HepG2 (cell line): ENCODE data around the gene VARS1. TPM values are rescaled to one million over a fixed set of nuclear protein-coding genes. Genes with fewer than 3 reads are reported as not detected.
A peak's percentile ranks its signal among the peaks of the same experiment; 100 is the strongest.

Experiments
- AGO2 ChIP-seq: fragments of 200-400 bp; formaldehyde crosslinking; optimal IDR thresholded peaks from 2 replicates; pipeline ENCODE3; 2017; ENCODE audit warnings: mild to moderate bottlenecking, low read depth, low read length, moderate library complexity
- CHCHD3 ChIP-seq: sonication (generic); formaldehyde crosslinking; IDR thresholded peaks from 2 replicates; pipeline ENCODE4 v1.8.0; 2022; ENCODE audit warnings: mild to moderate bottlenecking, missing genetic modification reagents, moderate library complexity
- DPF2 ChIP-seq: sonication (generic); formaldehyde crosslinking; IDR thresholded peaks from 2 replicates; pipeline ENCODE4 v1.4.0; 2020; ENCODE audit warnings: mild to moderate bottlenecking, low read depth, missing genetic modification reagents, borderline replicate concordance
- ETV6 ChIP-seq: sonication (generic); formaldehyde crosslinking; conservative IDR thresholded peaks from 2 replicates; pipeline ENCODE4 v1.4.0; 2020; ENCODE audit warnings: missing genetic modification reagents
- GABPB1 ChIP-seq: IDR thresholded peaks from 2 replicates; pipeline ENCODE4 v1.6.1; 2016; ENCODE audit warnings: mild to moderate bottlenecking, missing genetic modification reagents, moderate library complexity, missing compliant biosample characterization
- KMT2A ChIP-seq: sonication (generic); formaldehyde crosslinking; IDR thresholded peaks from 2 replicates; pipeline ENCODE4 v1.4.0; 2020; ENCODE audit warnings: missing genetic modification reagents
- MBNL3 ChIP-seq: fragments of 250-450 bp; sonication (Bioruptor Pico); conservative IDR thresholded peaks from 2 replicates; pipeline ENCODE4 v1.8.0; 2022; ENCODE audit warnings: mild to moderate bottlenecking, inconsistent platforms
- NCOA2 ChIP-seq: sonication (generic); formaldehyde crosslinking; IDR thresholded peaks from 2 replicates; pipeline ENCODE4 v1.8.0; 2022; ENCODE audit warnings: inconsistent platforms
- NFYC ChIP-seq: IDR thresholded peaks from 2 replicates; pipeline ENCODE4 v1.6.1; 2016; ENCODE audit warnings: missing genetic modification reagents, missing compliant biosample characterization
- NR2F1 ChIP-seq, 2 experiments: fragments of 450-650 bp in 1 of 2; formaldehyde crosslinking in 1 of 2; IDR thresholded peaks; 2 replicates each; pipeline versions ENCODE4 v1.5.0 to v1.6.1; 2016 to 2020; ENCODE audit warnings: mild to moderate bottlenecking in 1 of 2, missing compliant biosample characterization in 1 of 2, missing genetic modification reagents in 1 of 2, moderate library complexity in 1 of 2
- REL ChIP-seq: sonication (generic); formaldehyde crosslinking; conservative IDR thresholded peaks from 2 replicates; pipeline ENCODE4 v1.8.0; 2022; ENCODE audit warnings: mild to moderate bottlenecking, missing genetic modification reagents, moderate library complexity
- RNF2 ChIP-seq: fragments of 450-650 bp; conservative IDR thresholded peaks from 2 replicates; pipeline ENCODE4 v1.6.1; 2016; ENCODE audit warnings: low read depth
- SNRNP70 ChIP-seq: fragments of 200-400 bp; formaldehyde crosslinking; IDR thresholded peaks from 2 replicates; pipeline ENCODE4 v1.6.1; 2017; ENCODE audit warnings: mild to moderate bottlenecking, low read depth, low read length, moderate library complexity
- YY1 ChIP-seq: IDR thresholded peaks from 2 replicates; pipeline ENCODE4 v1.6.1; 2011; ENCODE audit warnings: low read length, low read depth, moderate library complexity, mild to moderate bottlenecking; ENCODE audit not compliant: insufficient read depth, insufficient replicate concordance
- ZC3H4 ChIP-seq: sonication (generic); formaldehyde crosslinking; IDR thresholded peaks from 2 replicates; pipeline ENCODE4 v1.4.0; 2020; ENCODE audit warnings: missing genetic modification reagents, borderline replicate concordance
- ZFP36L2 ChIP-seq: sonication (generic); formaldehyde crosslinking; IDR thresholded peaks from 2 replicates; pipeline ENCODE4 v1.4.0; 2020; ENCODE audit warnings: missing genetic modification reagents
- ZNF367 ChIP-seq: sonication (generic); formaldehyde crosslinking; IDR thresholded peaks from 2 replicates; pipeline ENCODE4 v1.4.0; 2020; ENCODE audit warnings: missing genetic modification reagents, borderline replicate concordance
- ZSCAN9 ChIP-seq: IDR thresholded peaks from 2 replicates; pipeline ENCODE4 v1.6.1; 2016; ENCODE audit warnings: borderline replicate concordance
- polyA plus RNA-seq, 8 experiments: library from polyadenylated mRNA; depleted of rRNA in 3 of 8; stranded (reverse) in 7 of 8; unstranded in 1 of 8; fragments of >200 nt; fragmentation: Illumina TruSeq in 4 of 8; extraction: Trizol in 4 of 8; gene quantifications; 2 replicates each; pipeline versions ENCODE4 v1.2.1 to v1.2.3, GENCODE V29; 2011 to 2016; ENCODE audit warnings: low read depth in 4 of 8, missing spikeins in 1 of 8, mixed read lengths in 1 of 8; ENCODE audit not compliant: insufficient read depth in 1 of 8
- total RNA-seq, 5 experiments: library from RNA; depleted of rRNA; stranded (reverse); fragments of >200 nt; fragmentation: Illumina TruSeq; extraction: Trizol; gene quantifications; 2 replicates each; pipeline ENCODE4 v1.2.3, GENCODE V29; 2016; ENCODE audit warnings: low read depth in 1 of 5
- TF ChIP-seq, protein P1 (sequence below): sonication (generic); formaldehyde crosslinking; IDR thresholded peaks from 2 replicates; pipeline ENCODE4 v1.5.1; 2020; ENCODE audit warnings: mild to moderate bottlenecking, missing genetic modification reagents, moderate library complexity
- TF ChIP-seq, protein P2 (sequence below): sonication (generic); formaldehyde crosslinking; conservative IDR thresholded peaks from 2 replicates; pipeline ENCODE4 v1.8.0; 2022; ENCODE audit warnings: missing genetic modification reagents
- TF ChIP-seq, protein P3 (sequence below): sonication (generic); formaldehyde crosslinking; IDR thresholded peaks from 2 replicates; pipeline ENCODE4 v1.4.0; 2020; ENCODE audit warnings: mild to moderate bottlenecking, low read depth, missing genetic modification reagents
- TF ChIP-seq, protein P4 (sequence below): sonication (generic); formaldehyde crosslinking; conservative IDR thresholded peaks from 2 replicates; pipeline ENCODE4 v1.4.0; 2020; ENCODE audit warnings: missing genetic modification reagents

Gene VARS1
- total and polyA plus RNA-seq, 2 of the 13 experiments (the other 11 are each of a cell fraction or from before 2014, with no cell fraction given): 14.7 to 56.1 TPM

DNA sequence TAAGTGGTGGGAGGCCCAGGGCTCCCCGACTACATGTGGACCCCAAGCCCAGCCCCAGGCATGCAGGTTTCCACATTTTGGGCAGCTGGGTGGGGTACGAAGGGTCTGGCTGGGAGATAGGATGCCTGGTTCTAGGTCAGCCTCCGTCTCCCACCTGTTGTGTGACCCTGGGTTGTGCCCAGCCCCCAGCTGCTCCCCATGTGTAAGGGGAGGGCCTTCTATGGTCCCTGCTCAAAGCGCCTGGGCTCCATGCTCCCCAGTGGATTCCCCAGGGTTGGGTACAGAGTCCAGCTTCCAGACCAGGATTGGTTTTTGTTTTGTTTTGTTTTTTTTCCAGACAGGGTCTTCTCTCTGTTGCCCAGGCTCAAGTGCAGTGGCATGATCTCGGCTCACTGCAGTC is 17.4 kb downstream of the VARS1 start (continued):
- TF ChIP-seq, protein P1, sequence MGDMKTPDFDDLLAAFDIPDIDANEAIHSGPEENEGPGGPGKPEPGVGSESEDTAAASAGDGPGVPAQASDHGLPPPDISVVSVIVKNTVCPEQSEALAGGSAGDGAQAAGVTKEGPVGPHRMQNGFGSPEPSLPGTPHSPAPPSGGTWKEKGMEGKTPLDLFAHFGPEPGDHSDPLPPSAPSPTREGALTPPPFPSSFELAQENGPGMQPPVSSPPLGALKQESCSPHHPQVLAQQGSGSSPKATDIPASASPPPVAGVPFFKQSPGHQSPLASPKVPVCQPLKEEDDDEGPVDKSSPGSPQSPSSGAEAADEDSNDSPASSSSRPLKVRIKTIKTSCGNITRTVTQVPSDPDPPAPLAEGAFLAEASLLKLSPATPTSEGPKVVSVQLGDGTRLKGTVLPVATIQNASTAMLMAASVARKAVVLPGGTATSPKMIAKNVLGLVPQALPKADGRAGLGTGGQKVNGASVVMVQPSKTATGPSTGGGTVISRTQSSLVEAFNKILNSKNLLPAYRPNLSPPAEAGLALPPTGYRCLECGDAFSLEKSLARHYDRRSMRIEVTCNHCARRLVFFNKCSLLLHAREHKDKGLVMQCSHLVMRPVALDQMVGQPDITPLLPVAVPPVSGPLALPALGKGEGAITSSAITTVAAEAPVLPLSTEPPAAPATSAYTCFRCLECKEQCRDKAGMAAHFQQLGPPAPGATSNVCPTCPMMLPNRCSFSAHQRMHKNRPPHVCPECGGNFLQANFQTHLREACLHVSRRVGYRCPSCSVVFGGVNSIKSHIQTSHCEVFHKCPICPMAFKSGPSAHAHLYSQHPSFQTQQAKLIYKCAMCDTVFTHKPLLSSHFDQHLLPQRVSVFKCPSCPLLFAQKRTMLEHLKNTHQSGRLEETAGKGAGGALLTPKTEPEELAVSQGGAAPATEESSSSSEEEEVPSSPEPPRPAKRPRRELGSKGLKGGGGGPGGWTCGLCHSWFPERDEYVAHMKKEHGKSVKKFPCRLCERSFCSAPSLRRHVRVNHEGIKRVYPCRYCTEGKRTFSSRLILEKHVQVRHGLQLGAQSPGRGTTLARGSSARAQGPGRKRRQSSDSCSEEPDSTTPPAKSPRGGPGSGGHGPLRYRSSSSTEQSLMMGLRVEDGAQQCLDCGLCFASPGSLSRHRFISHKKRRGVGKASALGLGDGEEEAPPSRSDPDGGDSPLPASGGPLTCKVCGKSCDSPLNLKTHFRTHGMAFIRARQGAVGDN (CRISPR knock-in tag): peak; percentile 56
- TF ChIP-seq NCOA2: no peak
- TF ChIP-seq DPF2 (CRISPR knock-in tag): no peak
- TF ChIP-seq KMT2A: no peak
- TF ChIP-seq, protein P2, sequence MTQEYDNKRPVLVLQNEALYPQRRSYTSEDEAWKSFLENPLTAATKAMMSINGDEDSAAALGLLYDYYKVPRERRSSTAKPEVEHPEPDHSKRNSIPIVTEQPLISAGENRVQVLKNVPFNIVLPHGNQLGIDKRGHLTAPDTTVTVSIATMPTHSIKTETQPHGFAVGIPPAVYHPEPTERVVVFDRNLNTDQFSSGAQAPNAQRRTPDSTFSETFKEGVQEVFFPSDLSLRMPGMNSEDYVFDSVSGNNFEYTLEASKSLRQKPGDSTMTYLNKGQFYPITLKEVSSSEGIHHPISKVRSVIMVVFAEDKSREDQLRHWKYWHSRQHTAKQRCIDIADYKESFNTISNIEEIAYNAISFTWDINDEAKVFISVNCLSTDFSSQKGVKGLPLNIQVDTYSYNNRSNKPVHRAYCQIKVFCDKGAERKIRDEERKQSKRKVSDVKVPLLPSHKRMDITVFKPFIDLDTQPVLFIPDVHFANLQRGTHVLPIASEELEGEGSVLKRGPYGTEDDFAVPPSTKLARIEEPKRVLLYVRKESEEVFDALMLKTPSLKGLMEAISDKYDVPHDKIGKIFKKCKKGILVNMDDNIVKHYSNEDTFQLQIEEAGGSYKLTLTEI (CRISPR knock-in tag): no peak
- TF ChIP-seq RNF2: no peak
- TF ChIP-seq, protein P3, sequence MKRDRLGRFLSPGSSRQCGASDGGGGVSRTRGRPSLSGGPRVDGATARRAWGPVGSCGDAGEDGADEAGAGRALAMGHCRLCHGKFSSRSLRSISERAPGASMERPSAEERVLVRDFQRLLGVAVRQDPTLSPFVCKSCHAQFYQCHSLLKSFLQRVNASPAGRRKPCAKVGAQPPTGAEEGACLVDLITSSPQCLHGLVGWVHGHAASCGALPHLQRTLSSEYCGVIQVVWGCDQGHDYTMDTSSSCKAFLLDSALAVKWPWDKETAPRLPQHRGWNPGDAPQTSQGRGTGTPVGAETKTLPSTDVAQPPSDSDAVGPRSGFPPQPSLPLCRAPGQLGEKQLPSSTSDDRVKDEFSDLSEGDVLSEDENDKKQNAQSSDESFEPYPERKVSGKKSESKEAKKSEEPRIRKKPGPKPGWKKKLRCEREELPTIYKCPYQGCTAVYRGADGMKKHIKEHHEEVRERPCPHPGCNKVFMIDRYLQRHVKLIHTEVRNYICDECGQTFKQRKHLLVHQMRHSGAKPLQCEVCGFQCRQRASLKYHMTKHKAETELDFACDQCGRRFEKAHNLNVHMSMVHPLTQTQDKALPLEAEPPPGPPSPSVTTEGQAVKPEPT (CRISPR knock-in tag): no peak
- no peak for TF ChIP-seq SNRNP70
- no peak for TF ChIP-seq CHCHD3 (CRISPR knock-in tag)
- TF ChIP-seq MBNL3 (CRISPR knock-in tag): no peak
- TF ChIP-seq AGO2: peak; percentile 50
- TF ChIP-seq ZC3H4: no peak
- TF ChIP-seq REL (CRISPR knock-in tag): no peak
- no peak for TF ChIP-seq ZSCAN9 (CRISPR knock-in tag)
- TF ChIP-seq NR2F1 (CRISPR knock-in tag; IDR thresholded peaks at IDR 0.05): peak in 1 of 2 experiments; percentile 25; a peak in 1 of 4 replicates
- TF ChIP-seq ZNF367 (CRISPR knock-in tag): no peak
- no peak for TF ChIP-seq NFYC (CRISPR knock-in tag)
- TF ChIP-seq, protein P4, sequence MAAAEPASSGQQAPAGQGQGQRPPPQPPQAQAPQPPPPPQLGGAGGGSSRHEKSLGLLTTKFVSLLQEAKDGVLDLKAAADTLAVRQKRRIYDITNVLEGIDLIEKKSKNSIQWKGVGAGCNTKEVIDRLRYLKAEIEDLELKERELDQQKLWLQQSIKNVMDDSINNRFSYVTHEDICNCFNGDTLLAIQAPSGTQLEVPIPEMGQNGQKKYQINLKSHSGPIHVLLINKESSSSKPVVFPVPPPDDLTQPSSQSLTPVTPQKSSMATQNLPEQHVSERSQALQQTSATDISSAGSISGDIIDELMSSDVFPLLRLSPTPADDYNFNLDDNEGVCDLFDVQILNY (CRISPR knock-in tag): no peak
- 0 out of 2 replicates have a peak, but pooled peaks have one; percentile 7 for TF ChIP-seq GABPB1 (CRISPR knock-in tag)
- no peak for TF ChIP-seq YY1
- no peak for TF ChIP-seq ZFP36L2
- no peak for TF ChIP-seq ETV6
